Right atrium auricular region (tissue), 2 donors: ENCODE data around the gene ANKH. TPM values are rescaled to one million over a fixed set of nuclear protein-coding genes. Genes with fewer than 3 reads are reported as not detected.

Experiments
- DNase-seq: peaks from one replicate; pipeline ENCODE4 v3.0.0-alpha.2; 2019; ENCODE audit warnings: low spot score
- H3K27ac ChIP-seq, 2 donors: fragments of 200-600 bp; sonication (generic); 1 replicate in 1 of 2; 2 replicates in 1 of 2; pipeline ENCODE4 v1.5.1; 2016 to 2019
- H3K27me3 ChIP-seq, 2 donors: fragments of 200-600 bp; sonication (generic); one replicate each; pipeline versions ENCODE4 v1.5.1 to v1.6.0; 2017 to 2019
- H3K36me3 ChIP-seq: fragments of 200-600 bp; sonication (generic); one replicate; pipeline ENCODE4 v1.5.1; 2016
- H3K4me1 ChIP-seq, 2 donors: fragments of 200-600 bp; sonication (generic); one replicate each; pipeline versions ENCODE4 v1.5.1 to v1.6.0; 2017 to 2019
- H3K4me3 ChIP-seq, 2 donors: fragments of 200-600 bp; sonication (generic); 1 replicate in 1 of 2; 2 replicates in 1 of 2; pipeline ENCODE4 v1.5.1; 2017 to 2019; ENCODE audit warnings: mild to moderate bottlenecking in 1 of 2, moderate library complexity in 1 of 2
- H3K9me3 ChIP-seq, 2 donors: fragments of 200-600 bp; sonication (generic); one replicate each; pipeline ENCODE4 v1.5.1; 2019
- total RNA-seq, 2 donors: library from RNA; depleted of rRNA; stranded (reverse); fragments of >200 nt; gene quantifications; one replicate each; pipeline ENCODE4 v1.1.0, GENCODE V29; 2016
- TF ChIP-seq, protein P1 (sequence below), 2 donors: fragments of 200-600 bp; sonication (generic); IDR thresholded peaks; one replicate each; pipeline ENCODE4 v1.5.1; 2019; ENCODE audit warnings: antibody characterized with exemption in 2 of 2

The ANKH gene
- total RNA-seq, 2 donors from 2014 or later, result 52.3 to 80.4 TPM

DNA sequence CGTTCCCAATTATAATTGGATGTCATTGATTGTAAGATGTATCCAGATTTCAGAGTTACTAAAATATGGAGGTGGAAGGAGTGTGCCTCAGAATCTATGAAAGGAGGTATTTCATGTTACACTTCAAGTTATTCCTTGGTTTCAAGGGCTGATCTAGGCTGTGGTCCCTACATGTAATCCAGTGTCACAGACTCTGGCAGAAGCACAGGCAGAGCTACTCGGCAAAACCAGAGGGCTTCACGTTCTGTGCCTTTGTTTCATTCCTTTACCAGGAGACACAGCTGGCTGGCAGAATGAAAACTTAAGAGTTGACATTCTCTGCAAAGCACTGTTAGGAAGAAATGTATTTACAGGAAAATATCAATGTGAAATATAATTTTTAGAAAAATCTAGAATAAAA, 99.6 kb downstream of the ANKH start:
- DNase-seq, result no peak
- no peak overlapping the region for H3K27ac ChIP-seq
- peaks cover 11% of the 10 kb centered on the region for H3K36me3 ChIP-seq
- H3K4me1 ChIP-seq, result peaks cover 0 to 7% of the 10 kb centered on the region in 2 donors
- H3K4me3 ChIP-seq, result no peak overlapping the region
- TF ChIP-seq, protein P1, sequence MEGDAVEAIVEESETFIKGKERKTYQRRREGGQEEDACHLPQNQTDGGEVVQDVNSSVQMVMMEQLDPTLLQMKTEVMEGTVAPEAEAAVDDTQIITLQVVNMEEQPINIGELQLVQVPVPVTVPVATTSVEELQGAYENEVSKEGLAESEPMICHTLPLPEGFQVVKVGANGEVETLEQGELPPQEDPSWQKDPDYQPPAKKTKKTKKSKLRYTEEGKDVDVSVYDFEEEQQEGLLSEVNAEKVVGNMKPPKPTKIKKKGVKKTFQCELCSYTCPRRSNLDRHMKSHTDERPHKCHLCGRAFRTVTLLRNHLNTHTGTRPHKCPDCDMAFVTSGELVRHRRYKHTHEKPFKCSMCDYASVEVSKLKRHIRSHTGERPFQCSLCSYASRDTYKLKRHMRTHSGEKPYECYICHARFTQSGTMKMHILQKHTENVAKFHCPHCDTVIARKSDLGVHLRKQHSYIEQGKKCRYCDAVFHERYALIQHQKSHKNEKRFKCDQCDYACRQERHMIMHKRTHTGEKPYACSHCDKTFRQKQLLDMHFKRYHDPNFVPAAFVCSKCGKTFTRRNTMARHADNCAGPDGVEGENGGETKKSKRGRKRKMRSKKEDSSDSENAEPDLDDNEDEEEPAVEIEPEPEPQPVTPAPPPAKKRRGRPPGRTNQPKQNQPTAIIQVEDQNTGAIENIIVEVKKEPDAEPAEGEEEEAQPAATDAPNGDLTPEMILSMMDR (IDR thresholded peaks at IDR 0.05), result no peak
- H3K9me3 ChIP-seq, result no peaks in the 10 kb centered on the region
- H3K27me3 ChIP-seq, result no peaks in the 10 kb centered on the region

GRCh38 chr5:14771189-14771588, 100.4 kb downstream of the ANKH start:
- Histone ChIP-seq H3K27ac (no peak overlapping the region), H3K27me3 (no peaks in the 10 kb centered on the region), H3K36me3 (peaks cover 11% of the 10 kb centered on the region), H3K4me3 (no peak overlapping the region), H3K4me1 (peaks cover 0 to 7% of the 10 kb centered on the region in 2 donors), H3K9me3 (no peaks in the 10 kb centered on the region)
- no peak for DNase-seq
- TF ChIP-seq, protein P1 (IDR thresholded peaks at IDR 0.05), result no peak

DNA sequence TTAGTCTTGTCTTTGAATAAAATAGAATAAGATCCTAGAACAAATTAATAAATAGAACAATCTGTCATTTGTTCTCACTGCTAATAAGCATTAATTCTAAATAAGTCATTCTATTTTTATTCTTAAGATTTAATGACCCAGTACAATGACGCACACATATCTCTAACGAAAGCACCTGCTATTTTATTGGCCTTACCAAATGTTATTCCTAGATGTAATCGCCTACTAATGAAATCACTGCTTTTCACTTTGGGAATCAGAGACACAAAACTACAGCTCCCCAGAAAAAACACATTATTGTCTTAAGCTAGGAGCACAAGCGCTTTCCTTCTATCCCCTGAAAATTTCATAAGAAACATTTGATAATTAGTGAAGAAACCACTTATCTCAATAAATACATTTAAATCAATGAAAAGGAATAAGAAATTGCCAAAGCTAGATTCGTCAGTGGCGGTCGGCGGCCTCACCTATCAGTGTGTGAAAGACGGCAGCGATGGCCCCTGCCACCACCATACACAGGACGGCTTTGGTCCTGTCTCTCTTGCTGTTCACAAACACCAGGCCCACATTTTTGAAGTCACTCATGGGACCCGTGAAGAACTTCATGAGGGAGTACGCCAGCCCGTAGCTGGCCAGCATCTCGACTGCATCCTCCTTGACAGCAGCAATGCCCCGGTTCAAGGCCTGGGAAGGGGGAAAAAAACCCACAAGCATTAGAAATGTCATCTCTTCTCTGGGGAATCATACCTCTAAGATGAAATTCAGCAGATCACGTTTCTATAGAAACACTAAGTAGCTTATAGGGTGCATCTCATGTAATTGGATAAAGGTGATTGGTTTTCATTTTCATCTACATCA, 102.8 kb downstream of the ANKH start:
- no peaks in the 10 kb centered on the region for H3K27me3 ChIP-seq
- no peaks in the 10 kb centered on the region for H3K4me1 ChIP-seq
- no peak overlapping the region for H3K4me3 ChIP-seq
- TF ChIP-seq, protein P1 (IDR thresholded peaks at IDR 0.05), result no peak
- H3K27ac ChIP-seq, result no peak overlapping the region
- no peaks in the 10 kb centered on the region for H3K9me3 ChIP-seq
- H3K36me3 ChIP-seq, result peaks cover 11% of the 10 kb centered on the region
- no peak for DNase-seq

GRCh38 chr5:14767735-14768507, 103.7 kb downstream of the ANKH start:
- Histone ChIP-seq H3K27ac (no peak overlapping the region), H3K4me1 (no peaks in the 10 kb centered on the region), H3K4me3 (no peak overlapping the region), H3K9me3 (no peaks in the 10 kb centered on the region), H3K36me3 (peaks cover 11% of the 10 kb centered on the region), H3K27me3 (no peaks in the 10 kb centered on the region)
- TF ChIP-seq, protein P1 (IDR thresholded peaks at IDR 0.05), result no peak
- DNase-seq, result no peak

DNA sequence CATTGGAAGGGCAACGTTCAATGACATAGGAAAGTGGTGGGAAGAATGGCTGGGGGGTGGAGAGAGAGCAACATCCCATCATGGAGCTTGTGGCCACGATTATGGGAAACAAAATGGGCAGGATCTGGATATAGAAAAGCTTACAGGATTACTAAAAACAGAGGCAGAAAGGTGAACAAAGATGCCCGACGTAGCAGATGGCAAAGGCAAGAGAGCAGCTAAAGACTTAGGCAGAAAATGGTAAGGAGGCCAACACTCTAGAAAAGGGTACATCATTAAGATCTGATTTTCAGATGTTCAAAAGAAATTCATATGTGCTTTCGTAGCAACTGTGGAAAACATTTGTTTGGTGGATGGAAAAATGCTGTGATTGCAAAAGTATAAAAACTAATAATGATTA, 104.5 kb downstream of the ANKH start:
- TF ChIP-seq, protein P1 (IDR thresholded peaks at IDR 0.05), result no peak
- DNase-seq, result no peak
- H3K27me3 ChIP-seq, result no peaks in the 10 kb centered on the region
- peaks cover 0 to 4% of the 10 kb centered on the region in 2 donors for H3K4me1 ChIP-seq
- peaks cover 11% of the 10 kb centered on the region for H3K36me3 ChIP-seq
- H3K9me3 ChIP-seq, result no peaks in the 10 kb centered on the region
- H3K4me3 ChIP-seq, result no peak overlapping the region
- H3K27ac ChIP-seq, result no peak overlapping the region
